ENCODE results near the gene COL5A1.

COL5A1 gene

GRCh38 chr9:134630393-134630790 lies 11.2 kb upstream of the COL5A1 start:
- DNase-seq (ENCODE audit: low read depth) = no peak
- in situ Hi-C loops (cut with HindIII; ENCODE audit: low sequenced_read_pairs) = no loop called here
- H3K4me3 ChIP-seq (ENCODE audit: low read depth, low read length) = no peak overlapping the region
- TF ChIP-seq CTCF (IDR thresholded peaks at IDR 0.05; ENCODE audit: low read depth, low read length, missing control alignments) = no peak

GRCh38 chr9:134630861-134631260 lies 10.7 kb upstream of the COL5A1 start:
- no peak for TF ChIP-seq CTCF (IDR thresholded peaks at IDR 0.05; ENCODE audit: low read depth, low read length, missing control alignments)
- no peak overlapping the region for H3K4me3 ChIP-seq (ENCODE audit: low read depth, low read length)

DNA sequence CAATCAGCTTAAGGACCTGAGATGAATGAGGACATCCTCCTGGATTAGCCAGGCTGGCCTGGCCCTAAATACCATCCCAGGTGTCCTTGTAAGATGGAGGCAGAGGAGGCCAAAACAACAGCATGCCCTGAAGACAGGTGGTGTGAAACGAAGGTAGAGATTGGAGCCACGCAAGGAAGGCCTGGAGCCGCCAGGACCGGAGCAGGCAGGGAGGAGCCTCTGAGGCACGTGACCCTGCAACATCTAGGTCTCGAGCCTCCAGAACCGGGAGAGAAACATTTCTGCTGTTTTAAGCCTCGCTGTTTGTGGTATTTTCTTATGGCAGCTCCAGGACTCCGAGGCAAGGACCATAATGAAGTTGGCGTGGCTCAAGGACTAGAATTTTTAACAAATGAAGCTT lies 9.7 kb upstream of the COL5A1 start:
- no peak overlapping the region for H3K4me3 ChIP-seq (ENCODE audit: low read depth, low read length)
- in situ Hi-C loops (cut with HindIII; ENCODE audit: low sequenced_read_pairs) = no loop called here
- TF ChIP-seq CTCF (IDR thresholded peaks at IDR 0.05; ENCODE audit: low read depth, low read length, missing control alignments) = no peak
- no peak for DNase-seq (ENCODE audit: low read depth)

More at GRCh38 chr9:134630861-134631260, 10.7 kb upstream of the COL5A1 start:
- in situ Hi-C loops (cut with HindIII; ENCODE audit: low sequenced_read_pairs) = no loop called here
- no peak for DNase-seq (ENCODE audit: low read depth)

DNA sequence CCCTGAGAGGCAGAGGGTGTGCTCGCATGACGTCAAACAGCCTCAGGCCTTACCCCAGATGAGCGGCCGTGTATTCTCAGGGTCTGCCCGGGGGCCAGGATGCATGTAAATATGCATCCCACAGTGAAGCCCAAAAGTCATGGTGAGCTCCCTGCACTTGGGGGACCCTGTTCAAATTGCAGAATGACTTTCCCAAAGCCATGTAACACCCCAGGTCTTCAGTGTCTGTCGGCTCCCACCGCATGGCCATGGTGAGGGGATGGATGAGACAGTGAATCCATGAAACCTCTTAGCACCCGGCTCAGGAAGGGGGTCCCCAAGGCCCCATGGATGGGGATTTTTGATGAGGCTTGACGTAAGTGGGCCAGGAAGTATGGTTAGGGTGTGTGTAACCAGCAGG lies 9.3 kb upstream of the COL5A1 start:
- H3K4me3 ChIP-seq (ENCODE audit: low read depth, low read length) = no peak overlapping the region
- in situ Hi-C loops (cut with HindIII; ENCODE audit: low sequenced_read_pairs) = no loop called here
- no peak for DNase-seq (ENCODE audit: low read depth)
- TF ChIP-seq CTCF (IDR thresholded peaks at IDR 0.05; ENCODE audit: low read depth, low read length, missing control alignments) = no peak

- DNase-seq (ENCODE audit: low read depth) = no peak
- H3K4me3 ChIP-seq (ENCODE audit: low read depth, low read length) = no peak overlapping the region
- in situ Hi-C loops (cut with HindIII; ENCODE audit: low sequenced_read_pairs) = no loop called here
- TF ChIP-seq CTCF (IDR thresholded peaks at IDR 0.05; ENCODE audit: low read depth, low read length, missing control alignments) = no peak
Observed at GRCh38 chr9:134633362-134634142, 8.1 kb upstream of the COL5A1 start.

DNA sequence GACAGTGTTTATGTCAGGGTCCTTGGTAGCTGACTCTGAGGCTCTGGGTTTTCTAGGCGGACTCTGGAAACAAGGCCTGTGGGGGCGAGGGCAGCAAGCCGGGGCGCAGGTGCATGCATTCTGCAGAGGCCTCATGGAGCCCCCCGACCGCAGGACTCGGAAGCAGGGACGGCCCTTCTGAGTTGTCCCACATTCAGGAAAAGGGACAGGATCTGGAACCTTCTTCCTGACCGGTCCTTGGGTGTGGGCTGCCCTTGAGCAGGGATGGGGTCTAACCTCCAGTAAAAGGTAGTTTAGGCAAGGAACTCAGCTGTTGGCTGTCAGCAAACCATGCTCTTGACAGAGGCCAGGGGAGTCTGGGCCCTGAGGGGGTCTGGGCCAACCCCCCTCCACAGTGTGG lies 7.4 kb upstream of the COL5A1 start:
- DNase-seq (ENCODE audit: low read depth) = no peak
- H3K4me3 ChIP-seq (ENCODE audit: low read depth, low read length) = no peak overlapping the region
- in situ Hi-C loops (cut with HindIII; ENCODE audit: low sequenced_read_pairs) = no loop called here
- no peak for TF ChIP-seq CTCF (IDR thresholded peaks at IDR 0.05; ENCODE audit: low read depth, low read length, missing control alignments)

All from astrocyte of the cerebellum (primary cell).